Immature natural killer cell (primary cell): ENCODE data around the gene KCNJ11. TPM values are rescaled to one million over a fixed set of nuclear protein-coding genes. Genes with fewer than 3 reads are reported as not detected.

Source experiments
- DNase-seq, 3 donors: peaks; one replicate each; pipeline ENCODE4 v3.0.0; 2022; ENCODE audit warnings: mixed read lengths in 1 of 3
- H3K27ac Mint-ChIP-seq, 6 donors: one replicate each; pipeline ENCODE4 v1.8.0; 2020; ENCODE audit warnings: mixed read lengths in 6 of 6, mild to moderate bottlenecking in 5 of 6, inconsistent platforms in 4 of 6, moderate library complexity in 3 of 6
- H3K27me3 Mint-ChIP-seq, 3 donors: one replicate each; pipeline ENCODE4 v1.8.0; 2020 to 2021; ENCODE audit warnings: low read depth in 3 of 3, mild to moderate bottlenecking in 3 of 3, mixed read lengths in 3 of 3, moderate library complexity in 3 of 3, inconsistent platforms in 1 of 3
- H3K36me3 Mint-ChIP-seq, 3 donors: one replicate each; pipeline ENCODE4 v1.8.0; 2020; ENCODE audit warnings: mixed read lengths in 3 of 3, inconsistent platforms in 2 of 3, mild to moderate bottlenecking in 2 of 3
- H3K4me1 Mint-ChIP-seq, 2 donors: one replicate each; pipeline ENCODE4 v1.8.0; 2020; ENCODE audit warnings: inconsistent platforms in 2 of 2, mild to moderate bottlenecking in 2 of 2, mixed read lengths in 2 of 2, moderate library complexity in 1 of 2
- H3K4me3 Mint-ChIP-seq, 5 donors: one replicate each; pipeline ENCODE4 v1.8.0; 2020; ENCODE audit warnings: mild to moderate bottlenecking in 5 of 5, mixed read lengths in 5 of 5, inconsistent platforms in 3 of 5, moderate library complexity in 3 of 5
- H3K9me3 Mint-ChIP-seq, 6 donors: one replicate each; pipeline ENCODE4 v1.8.0; 2020; ENCODE audit warnings: mild to moderate bottlenecking in 6 of 6, mixed read lengths in 6 of 6, inconsistent platforms in 4 of 6, moderate library complexity in 3 of 6
- polyA plus RNA-seq, 3 donors: library from polyadenylated mRNA; unstranded; fragments of 300-500 nt; fragmentation: Illumina TruSeq; gene quantifications; one replicate each; pipeline ENCODE4 v1.2.3, GENCODE V29; 2021

Gene KCNJ11
- polyA plus RNA-seq, 3 donors from 2014 or later: not detected

DNA sequence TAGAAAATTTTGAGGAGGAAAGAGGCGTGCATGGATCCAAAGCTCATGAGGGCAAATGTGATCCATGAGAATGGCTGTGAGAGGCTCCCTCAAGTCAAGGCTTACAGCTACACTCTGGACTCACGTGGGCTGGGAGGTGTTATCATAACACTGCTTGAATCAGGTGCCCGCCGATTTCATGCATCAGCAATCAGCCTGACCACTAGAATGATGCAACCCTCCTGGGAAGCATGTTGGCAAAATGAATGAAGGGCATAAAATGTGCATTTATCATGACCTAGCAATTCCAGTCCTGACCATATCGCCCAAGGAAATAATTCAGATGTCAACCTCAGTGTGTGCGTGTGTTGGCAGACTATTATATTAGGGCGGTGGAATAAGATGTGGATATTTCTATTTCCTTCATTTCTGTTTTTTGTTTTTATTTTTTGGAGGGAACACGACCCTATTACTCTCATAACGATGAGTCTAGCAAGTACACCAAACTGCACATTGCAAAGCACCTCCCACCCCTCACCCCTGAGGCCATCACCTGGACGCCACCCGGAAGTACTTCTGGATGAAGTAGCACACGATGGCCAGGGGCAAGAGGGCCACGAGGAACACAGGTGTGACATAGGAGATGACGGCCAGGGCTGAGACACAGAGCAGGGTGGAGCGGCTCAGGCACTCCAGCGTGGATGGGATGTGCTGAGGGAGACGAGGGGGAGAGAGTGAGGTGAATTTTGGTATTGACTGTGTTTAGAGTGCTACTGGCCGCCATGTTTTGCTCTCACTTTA lies 15.7 kb upstream of the KCNJ11 start:
- H3K36me3 Mint-ChIP-seq: no peaks in the 10 kb centered on the region
- H3K27me3 Mint-ChIP-seq: peaks cover 3 to 9% (median 7%) of the 10 kb centered on the region in 3 donors
- H3K4me3 Mint-ChIP-seq: no peak overlapping the region
- H3K9me3 Mint-ChIP-seq: no peaks in the 10 kb centered on the region
- no peak overlapping the region for H3K27ac Mint-ChIP-seq
- H3K4me1 Mint-ChIP-seq: no peaks in the 10 kb centered on the region
- DNase-seq: no peak

DNA sequence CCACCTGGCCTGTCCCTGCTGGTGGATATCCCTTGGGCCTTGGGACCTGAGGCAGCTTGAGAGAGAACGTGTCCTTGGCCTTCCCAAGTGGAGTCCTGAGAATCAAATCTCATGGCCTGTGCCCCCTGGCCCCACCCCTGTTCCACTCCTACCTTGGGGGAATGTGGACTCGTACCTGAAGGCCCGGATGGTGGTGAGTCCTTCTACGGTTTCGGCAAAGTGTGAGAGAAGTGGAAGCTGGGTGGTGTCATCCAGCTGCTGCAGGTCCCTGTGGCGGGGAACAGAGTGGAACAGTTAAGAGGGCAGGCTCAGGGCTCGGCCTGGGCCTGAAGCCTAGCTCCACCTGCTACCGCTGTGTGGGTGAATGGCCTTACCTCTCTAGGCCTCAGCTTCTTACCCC lies 14.0 kb upstream of the KCNJ11 start:
- H3K27me3 Mint-ChIP-seq: peaks cover 3 to 7% (median 6%) of the 10 kb centered on the region in 3 donors
- no peaks in the 10 kb centered on the region for H3K4me1 Mint-ChIP-seq
- no peaks in the 10 kb centered on the region for H3K36me3 Mint-ChIP-seq
- no peak overlapping the region for H3K27ac Mint-ChIP-seq
- no peak overlapping the region for H3K4me3 Mint-ChIP-seq
- DNase-seq: no peak
- no peaks in the 10 kb centered on the region for H3K9me3 Mint-ChIP-seq

DNA sequence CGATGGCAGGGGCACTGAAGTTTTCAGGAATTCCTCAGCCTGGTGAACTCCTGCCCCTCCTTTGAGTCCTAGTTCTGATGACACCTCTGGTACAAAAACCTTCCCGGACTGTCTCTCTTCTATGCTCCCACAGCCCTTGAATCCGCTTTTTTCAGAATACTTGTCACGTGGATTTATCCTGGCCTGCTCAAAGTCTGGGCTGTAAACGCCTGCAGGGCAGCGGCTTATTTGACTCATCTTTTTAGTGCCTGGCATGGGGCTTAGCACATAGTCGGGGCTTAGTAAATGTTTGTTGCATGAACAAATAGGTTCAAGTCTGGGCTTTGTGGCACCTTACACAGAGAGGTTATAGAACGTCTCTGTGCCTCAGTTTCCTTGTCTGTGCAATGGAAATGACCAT lies 13.4 kb upstream of the KCNJ11 start:
- Mint-ChIP-seq H3K27me3 (peaks cover 3 to 7% (median 3%) of the 10 kb centered on the region in 3 donors), H3K4me1 (no peaks in the 10 kb centered on the region), H3K27ac (no peak overlapping the region), H3K36me3 (no peaks in the 10 kb centered on the region), H3K9me3 (no peaks in the 10 kb centered on the region), H3K4me3 (no peak overlapping the region)
- no peak for DNase-seq

DNA sequence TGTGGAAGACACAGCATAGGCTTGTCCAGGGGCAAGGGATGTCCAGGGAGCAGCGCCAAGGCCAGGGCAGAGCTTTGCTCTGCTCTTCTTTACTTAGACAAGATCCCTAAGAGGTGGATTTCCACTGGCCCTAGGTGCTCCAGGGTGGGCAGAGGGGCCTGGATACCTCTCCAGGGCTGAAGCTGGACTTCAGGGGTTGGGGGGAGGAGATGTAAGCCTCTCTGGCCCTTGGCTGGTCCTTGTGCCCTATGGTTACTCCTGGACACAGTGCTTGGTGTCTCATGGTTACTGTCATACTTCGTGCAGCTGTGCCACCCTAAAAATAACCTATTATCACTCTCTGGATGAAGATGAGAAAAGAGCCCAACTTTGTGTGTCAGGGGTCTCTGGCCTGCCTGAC lies 12.9 kb upstream of the KCNJ11 start:
- Mint-ChIP-seq H3K36me3 (no peaks in the 10 kb centered on the region), H3K4me1 (no peaks in the 10 kb centered on the region), H3K27ac (no peak overlapping the region), H3K27me3 (peaks cover 3 to 7% (median 3%) of the 10 kb centered on the region in 3 donors), H3K9me3 (no peaks in the 10 kb centered on the region), H3K4me3 (no peak overlapping the region)
- DNase-seq: no peak

DNA sequence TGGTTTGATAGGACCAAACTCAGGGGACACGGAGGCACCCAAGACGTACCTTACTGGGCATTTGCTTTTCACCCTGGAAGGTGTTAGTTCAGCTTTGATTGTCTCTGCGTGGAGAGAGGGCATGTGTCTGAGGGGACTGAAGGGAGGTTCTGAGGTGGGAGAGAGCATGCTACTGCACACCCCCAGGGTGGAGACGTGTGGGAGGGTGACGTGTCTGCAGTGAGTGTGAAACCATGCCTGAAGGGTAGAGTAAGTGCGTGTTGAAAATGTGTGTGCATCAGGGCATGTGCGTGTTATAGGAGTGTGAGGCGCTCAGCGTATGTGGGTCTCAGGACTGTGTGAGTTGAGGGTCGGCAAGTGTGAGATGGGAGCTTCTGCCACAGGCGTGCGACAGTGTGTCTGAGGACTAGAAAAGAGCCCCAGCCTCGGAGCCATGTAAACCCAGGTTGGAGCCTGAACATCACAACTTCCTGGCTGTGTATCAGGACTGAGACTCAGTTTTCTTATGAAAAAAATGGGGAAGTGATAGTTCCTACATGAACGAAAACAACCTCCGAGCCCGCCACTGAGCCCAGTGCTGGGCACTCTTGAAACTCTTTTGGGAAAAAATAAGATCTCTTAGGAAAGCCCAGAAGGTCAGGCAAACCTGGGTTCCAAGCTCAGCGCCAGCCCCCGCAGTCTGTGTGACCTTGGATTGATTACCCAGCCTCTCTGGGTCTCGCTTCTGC lies 11.8 kb upstream of the KCNJ11 start:
- Mint-ChIP-seq H3K4me1 (no peaks in the 10 kb centered on the region), H3K27me3 (peaks cover 3% of the 10 kb centered on the region in 3 donors)

DNA sequence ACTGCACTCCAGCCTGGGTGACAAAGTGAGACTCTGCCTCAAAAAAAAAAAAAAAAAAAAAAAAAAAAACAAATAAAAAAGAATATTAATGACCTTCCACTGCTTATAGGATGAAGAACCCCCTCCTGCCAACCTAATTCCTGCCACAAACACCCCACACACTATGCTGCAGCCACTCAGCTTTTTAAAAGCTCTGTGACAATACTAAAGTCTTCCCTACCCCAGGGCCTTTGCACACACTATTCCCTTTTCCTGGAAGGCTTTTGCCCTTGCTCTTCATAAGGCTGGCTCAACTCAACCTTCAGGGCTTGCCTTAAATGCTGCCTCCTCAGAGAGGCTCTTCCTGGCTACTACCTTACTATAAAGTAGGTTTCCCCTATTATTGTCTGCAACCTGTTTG lies 10.8 kb upstream of the KCNJ11 start:
- no peaks in the 10 kb centered on the region for H3K9me3 Mint-ChIP-seq
- no peak overlapping the region for H3K4me3 Mint-ChIP-seq
- no peaks in the 10 kb centered on the region for H3K36me3 Mint-ChIP-seq
- H3K27me3 Mint-ChIP-seq: peaks cover 3 to 4% (median 3%) of the 10 kb centered on the region in 3 donors
- DNase-seq: no peak
- H3K27ac Mint-ChIP-seq: no peak overlapping the region
- H3K4me1 Mint-ChIP-seq: no peaks in the 10 kb centered on the region

More for the DNA sequence above, 11.8 kb upstream of the KCNJ11 start:
- H3K27ac Mint-ChIP-seq: no peak overlapping the region
- no peaks in the 10 kb centered on the region for H3K9me3 Mint-ChIP-seq
- no peak overlapping the region for H3K4me3 Mint-ChIP-seq
- no peaks in the 10 kb centered on the region for H3K36me3 Mint-ChIP-seq
- DNase-seq: no peak

DNA sequence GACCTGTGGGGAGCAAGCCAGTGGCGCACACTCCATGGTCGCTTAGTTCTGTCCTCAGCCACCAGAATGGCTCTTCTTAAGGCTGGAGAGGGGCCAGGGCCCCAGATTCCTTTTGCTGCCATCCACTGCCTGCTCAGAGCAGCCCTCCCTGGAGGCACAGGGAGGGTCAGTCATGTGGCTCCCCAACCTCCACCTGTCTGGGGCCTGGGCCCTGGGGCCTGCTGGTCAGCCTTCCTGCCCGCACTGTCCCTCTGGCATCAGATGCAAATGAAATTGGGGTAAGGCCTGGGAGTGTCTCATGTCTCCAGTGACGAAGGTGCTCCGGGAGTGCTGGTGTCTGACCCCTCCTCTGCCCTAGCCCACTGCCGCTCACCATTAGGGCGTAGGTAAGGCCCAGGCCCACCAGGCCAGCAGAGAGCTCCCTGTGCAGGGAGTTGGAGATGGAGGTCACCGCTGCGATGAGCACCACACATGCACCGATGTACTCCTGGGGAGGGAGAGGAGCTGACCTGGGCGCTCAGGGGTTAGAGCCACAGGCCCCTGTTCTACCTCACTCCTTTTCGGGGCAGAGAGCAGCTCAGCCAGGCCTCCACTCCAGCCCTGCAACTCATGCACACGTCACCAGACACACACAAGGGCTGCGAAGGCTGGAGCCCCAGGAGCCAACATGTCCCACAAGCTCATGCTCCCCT lies 9.0 kb upstream of the KCNJ11 start:
- DNase-seq: no peak
- no peaks in the 10 kb centered on the region for H3K36me3 Mint-ChIP-seq
- H3K27ac Mint-ChIP-seq: no peak overlapping the region
- peaks cover 3 to 5% (median 3%) of the 10 kb centered on the region in 3 donors for H3K27me3 Mint-ChIP-seq
- H3K9me3 Mint-ChIP-seq: no peaks in the 10 kb centered on the region
- no peak overlapping the region for H3K4me3 Mint-ChIP-seq
- H3K4me1 Mint-ChIP-seq: no peaks in the 10 kb centered on the region

DNA sequence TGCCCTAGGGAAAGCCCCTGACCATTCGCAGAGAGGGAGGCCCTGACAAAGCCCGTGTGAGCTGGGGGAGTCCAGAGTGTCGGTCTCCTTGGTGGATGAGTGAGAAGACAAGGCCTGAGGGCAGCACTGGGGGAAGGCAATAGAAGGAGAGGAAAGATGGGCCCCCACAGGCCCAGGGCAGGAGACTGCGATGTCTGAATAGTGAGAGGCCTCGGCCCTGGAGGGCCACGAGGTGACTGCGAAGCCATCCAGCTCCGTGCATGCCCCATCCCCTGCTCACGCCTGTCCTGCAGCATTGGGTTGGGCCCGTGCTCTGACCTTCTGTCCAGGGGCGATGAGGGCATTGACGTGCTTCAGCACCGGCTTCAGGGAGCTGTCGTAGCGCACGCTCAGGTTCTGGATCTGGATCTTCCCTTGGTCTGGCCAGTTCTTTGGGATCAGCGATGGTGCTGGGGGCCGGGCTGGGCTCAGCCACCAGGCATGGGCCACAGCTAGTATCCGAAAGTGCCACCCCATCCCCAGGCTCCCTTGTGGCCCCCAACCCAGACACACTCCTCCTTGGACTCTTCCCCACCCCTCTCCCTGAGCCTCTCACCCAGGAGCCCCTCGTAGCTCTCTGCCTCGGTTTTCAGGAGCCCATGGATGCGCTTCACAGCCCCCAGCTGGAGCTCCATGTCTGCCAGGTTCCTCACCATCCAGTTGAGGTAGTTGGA lies 8.3 kb upstream of the KCNJ11 start:
- Mint-ChIP-seq H3K27me3 (peaks cover 3 to 4% (median 3%) of the 10 kb centered on the region in 3 donors), H3K4me3 (no peak overlapping the region), H3K9me3 (no peaks in the 10 kb centered on the region), H3K36me3 (no peaks in the 10 kb centered on the region), H3K4me1 (no peaks in the 10 kb centered on the region), H3K27ac (no peak overlapping the region)
- DNase-seq: no peak

DNA sequence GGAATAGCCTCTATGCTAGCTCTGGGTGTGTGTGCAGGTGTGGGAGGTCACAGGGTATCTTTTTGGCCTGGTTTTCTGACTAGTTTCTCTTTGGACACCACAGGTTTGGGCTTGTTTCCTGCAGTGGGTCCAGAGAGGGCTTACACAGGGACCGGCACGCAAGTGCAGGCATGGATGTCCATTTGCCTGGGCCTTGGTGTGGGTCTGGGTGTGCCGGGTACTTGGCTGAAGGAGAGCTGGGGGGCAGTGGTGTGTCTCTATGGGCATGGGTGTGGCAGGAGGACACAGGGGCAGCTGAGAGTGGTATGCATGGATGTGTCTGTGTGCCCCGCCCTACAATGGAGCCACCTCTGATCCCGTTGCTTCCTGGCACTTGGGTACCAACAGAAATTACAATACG lies 7.5 kb upstream of the KCNJ11 start:
- Mint-ChIP-seq H3K4me1 (no peaks in the 10 kb centered on the region), H3K36me3 (no peaks in the 10 kb centered on the region), H3K4me3 (no peak overlapping the region), H3K27ac (no peak overlapping the region), H3K27me3 (peaks cover 3 to 4% (median 3%) of the 10 kb centered on the region in 3 donors), H3K9me3 (no peaks in the 10 kb centered on the region)
- no peak for DNase-seq

DNA sequence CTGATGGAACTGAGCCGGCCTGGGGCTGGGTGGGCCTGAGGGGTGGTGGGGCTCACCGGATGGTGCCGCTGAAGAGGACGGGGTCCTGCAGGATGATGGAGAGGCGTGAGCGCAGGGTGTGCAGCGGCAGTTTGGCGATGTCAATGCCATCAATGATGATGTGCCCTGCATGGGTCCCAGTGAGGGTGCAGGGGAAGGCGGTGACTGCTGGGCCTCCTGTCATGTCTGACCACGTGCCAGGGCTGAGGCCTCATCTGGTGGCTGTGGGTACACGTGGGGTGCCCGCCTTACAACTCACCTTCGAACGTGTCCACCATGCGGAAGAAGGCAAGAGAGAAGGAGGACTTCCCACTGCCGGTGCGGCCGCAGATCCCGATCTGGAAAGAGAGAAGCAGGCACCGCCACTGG lies 7.1 kb upstream of the KCNJ11 start:
- no peak overlapping the region for H3K27ac Mint-ChIP-seq
- no peaks in the 10 kb centered on the region for H3K4me1 Mint-ChIP-seq
- H3K4me3 Mint-ChIP-seq: no peak overlapping the region

DNA sequence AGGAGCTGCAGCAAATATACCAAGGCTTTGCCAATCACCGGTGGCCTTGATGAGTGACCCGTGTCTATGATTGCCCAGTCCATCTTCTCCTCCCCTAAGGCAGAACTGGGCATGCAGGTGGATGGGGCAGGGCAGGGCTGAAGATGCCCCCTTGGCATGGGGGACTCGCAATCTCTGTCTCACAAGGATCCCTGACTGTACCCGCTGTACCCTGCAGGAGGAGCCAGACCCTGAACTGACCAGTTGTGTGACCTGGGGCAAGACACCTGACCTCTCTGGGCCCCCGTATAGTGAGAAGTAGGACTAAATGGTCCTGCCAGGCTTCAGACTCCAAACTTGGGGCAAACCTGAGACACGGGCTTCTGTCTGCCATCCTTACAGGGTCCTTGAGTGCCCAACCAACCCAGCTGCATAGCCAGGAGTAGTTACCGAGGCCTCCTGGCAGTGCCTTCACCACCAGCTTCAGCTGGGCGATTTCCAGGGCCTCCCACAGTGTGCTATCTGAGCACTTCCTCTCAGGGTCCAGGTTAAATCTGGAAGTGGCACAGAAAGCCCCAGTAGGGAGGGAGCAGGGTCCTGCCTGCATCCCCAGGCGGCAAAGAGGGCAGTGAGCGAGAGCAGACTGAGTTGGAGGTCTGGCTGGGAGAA lies 6.4 kb upstream of the KCNJ11 start:
- H3K4me3 Mint-ChIP-seq: no peak overlapping the region
- no peak overlapping the region for H3K27ac Mint-ChIP-seq
- DNase-seq: no peak
- H3K27me3 Mint-ChIP-seq: peaks cover 3 to 4% (median 3%) of the 10 kb centered on the region in 3 donors
- no peaks in the 10 kb centered on the region for H3K9me3 Mint-ChIP-seq
- peaks cover 0 to 6% of the 10 kb centered on the region in 2 donors for H3K4me1 Mint-ChIP-seq
- H3K36me3 Mint-ChIP-seq: no peaks in the 10 kb centered on the region

More for the DNA sequence above, 7.1 kb upstream of the KCNJ11 start:
- H3K36me3 Mint-ChIP-seq: no peaks in the 10 kb centered on the region
- DNase-seq: no peak
- H3K9me3 Mint-ChIP-seq: no peaks in the 10 kb centered on the region
- peaks cover 3 to 4% (median 3%) of the 10 kb centered on the region in 3 donors for H3K27me3 Mint-ChIP-seq

DNA sequence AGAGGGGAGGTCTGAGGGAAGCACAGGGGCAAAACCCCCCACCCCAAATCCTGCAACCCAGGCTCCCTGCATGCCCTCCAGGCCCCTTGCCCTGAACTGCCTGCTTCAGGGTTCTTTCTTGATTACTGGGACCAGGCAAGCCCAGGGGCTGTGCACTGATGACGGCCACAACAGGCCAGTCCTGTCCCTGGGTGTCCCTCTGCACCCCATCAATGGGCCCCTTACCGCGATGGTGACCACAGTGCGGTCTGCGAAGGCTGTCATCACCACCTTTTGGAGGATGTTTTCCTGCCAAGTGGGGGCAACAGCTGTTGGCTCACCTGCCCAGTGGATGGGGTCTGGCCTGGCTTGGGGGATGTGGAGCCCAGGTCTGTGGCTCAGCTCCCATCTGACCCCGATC lies 5.0 kb upstream of the KCNJ11 start:
- Mint-ChIP-seq H3K27me3 (peaks cover 0 to 2% (median 0%) of the 10 kb centered on the region in 3 donors), H3K9me3 (no peaks in the 10 kb centered on the region), H3K27ac (no peak overlapping the region), H3K4me3 (no peak overlapping the region), H3K36me3 (no peaks in the 10 kb centered on the region), H3K4me1 (peaks cover 0 to 6% of the 10 kb centered on the region in 2 donors)
- no peak for DNase-seq

DNA sequence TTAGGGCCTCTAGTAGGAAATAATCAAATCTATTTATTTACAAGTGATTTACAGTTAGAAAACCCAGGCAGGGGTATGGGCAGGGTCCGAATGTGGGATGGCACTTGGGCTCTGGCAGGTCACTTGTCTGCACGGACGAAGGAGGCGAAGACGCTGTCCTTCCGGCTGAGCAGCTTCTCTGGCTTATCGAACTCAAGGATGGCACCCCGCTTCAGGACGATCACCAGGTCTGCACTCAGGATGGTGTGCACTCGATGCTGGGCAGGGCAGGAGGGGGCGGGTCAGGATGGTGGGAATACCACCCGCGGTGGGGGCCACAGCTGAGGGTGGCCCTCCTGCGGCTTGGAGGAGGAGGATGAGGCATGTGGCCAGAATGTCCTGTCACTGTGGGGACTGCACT lies 4.4 kb upstream of the KCNJ11 start:
- Mint-ChIP-seq H3K4me1 (peaks cover 0 to 6% of the 10 kb centered on the region in 2 donors), H3K27me3 (peaks cover 0 to 2% (median 0%) of the 10 kb centered on the region in 3 donors), H3K4me3 (no peak overlapping the region), H3K27ac (no peak overlapping the region), H3K36me3 (no peaks in the 10 kb centered on the region), H3K9me3 (no peaks in the 10 kb centered on the region)
- no peak for DNase-seq
